Prostate gland (tissue), 2 donors: ENCODE measurements around the gene EPG5. TPM values are rescaled to one million over a fixed set of nuclear protein-coding genes. Genes with fewer than 3 reads are reported as not detected.
"Not testable (repeated sequence)": the region's sequence is repeated elsewhere in the genome, so short reads cannot be mapped to it uniquely, and the experiment has no call there.

Experiments
- DNase-seq: peaks from one replicate; pipeline ENCODE4 v3.0.0-alpha.2; 2019; ENCODE audit warnings: low spot score
- H3K27ac ChIP-seq, 2 donors: fragments of 200-600 bp; sonication (generic); 2 replicates each; pipeline ENCODE4 v1.5.1; 2017 to 2019
- H3K27me3 ChIP-seq: fragments of 200-600 bp; sonication (generic); replicated peaks from 2 replicates; pipeline ENCODE4 v1.5.1; 2019; ENCODE audit not compliant: insufficient read depth
- H3K36me3 ChIP-seq, 2 donors: fragments of 200-600 bp; sonication (generic); 1 replicate in 1 of 2; 2 replicates in 1 of 2; pipeline versions ENCODE4 v1.5.1 to v1.8.1; 2017 to 2019
- H3K4me1 ChIP-seq: fragments of 200-600 bp; sonication (generic); replicated peaks from 2 replicates; pipeline ENCODE4 v1.5.1; 2019
- H3K4me3 ChIP-seq, 2 donors: fragments of 200-600 bp; sonication (generic); 2 replicates each; pipeline ENCODE4 v1.5.1; 2017 to 2019
- H3K9me3 ChIP-seq: fragments of 200-600 bp; sonication (generic); 2 replicates; pipeline ENCODE4 v1.5.1; 2017
- CTCF ChIP-seq, 4 experiments: fragments of 200-600 bp in 2 of 4; fragments of 450-650 bp in 2 of 4; sonication (generic) in 2 of 4; IDR thresholded peaks; 1 replicate in 3 of 4; 2 replicates in 1 of 4; pipeline ENCODE4 v1.5.1; 2016 to 2019; ENCODE audit warnings: antibody characterized with exemption in 4 of 4, mild to moderate bottlenecking in 2 of 4, moderate library complexity in 2 of 4
- POLR2A ChIP-seq: fragments of 450-650 bp; IDR thresholded peaks from one replicate; pipeline ENCODE4 v1.6.1; 2016; ENCODE audit warnings: antibody characterized with exemption, mild to moderate bottlenecking
- POLR2AphosphoS5 ChIP-seq: sonication (generic); formaldehyde crosslinking; IDR thresholded peaks from one replicate; pipeline ENCODE4 v1.6.1; 2017; ENCODE audit warnings: antibody characterized with exemption
- WGBS: methylation state at CpG from one replicate; pipeline ENCODE4 v1.1.5; 2018; 5-methylcytosine and 5-hydroxymethylcytosine counted together
- intact Hi-C: fragments of 100-400 bp; cut with DNase I; formaldehyde crosslinking; loops from one replicate; pipeline ENCODE4 v1.14.2; 2022
- total RNA-seq, 2 donors: library from RNA; depleted of rRNA; stranded (reverse); fragments of >200 nt; gene quantifications; one replicate each; pipeline ENCODE4 v1.1.0, GENCODE V29; 2016

Gene EPG5
- total RNA-seq, 2 donors from 2014 or later = 21.5 to 50.3 TPM

- 76% methylated on average over 4 of the region's 4 CpGs for WGBS
- H3K4me3 ChIP-seq = no peak overlapping the region
- intact Hi-C loops = no loop called here
- no peak for TF ChIP-seq POLR2AphosphoS5
- TF ChIP-seq POLR2A = no peak
- no peak for TF ChIP-seq CTCF (IDR thresholded peaks at IDR 0.05)
- H3K27me3 ChIP-seq = no peaks in the 10 kb centered on the region
- no peaks in the 10 kb centered on the region for H3K4me1 ChIP-seq
- no peaks in the 10 kb centered on the region for H3K36me3 ChIP-seq
- H3K27ac ChIP-seq = no peak overlapping the region
- no peaks in the 10 kb centered on the region for H3K9me3 ChIP-seq
- no peak for DNase-seq
Measured at GRCh38 chr18:45993438-45993837, 26.3 kb upstream of the EPG5 start.

GRCh38 chr18:45992527-45992926, 25.4 kb upstream of the EPG5 start:
- H3K9me3 ChIP-seq, DNase-seq, H3K36me3 ChIP-seq, H3K4me1 ChIP-seq, intact Hi-C loops, H3K27me3 ChIP-seq, H3K27ac ChIP-seq, H3K4me3 ChIP-seq: not testable (repeated sequence)
- WGBS = 90% methylated on average over 6 of the region's 6 CpGs

- intact Hi-C loops = no loop called here
- WGBS = 45% methylated on average over 3 of the region's 3 CpGs
- Histone ChIP-seq H3K4me3 (no peak overlapping the region), H3K27ac (no peak overlapping the region), H3K9me3 (no peaks in the 10 kb centered on the region), H3K36me3 (no peaks in the 10 kb centered on the region), H3K4me1 (no peaks in the 10 kb centered on the region), H3K27me3 (no peaks in the 10 kb centered on the region)
- DNase-seq = no peak
- TF ChIP-seq POLR2AphosphoS5 (no peak), CTCF (IDR thresholded peaks at IDR 0.05) (no peak), POLR2A (no peak)
Measured at GRCh38 chr18:45991788-45992187, 24.7 kb upstream of the EPG5 start.

- intact Hi-C loops = no loop called here
- H3K36me3 ChIP-seq = no peaks in the 10 kb centered on the region
Measured at GRCh38 chr18:45984546-45985235, 17.6 kb upstream of the EPG5 start.

GRCh38 chr18:45981821-45982220, 14.7 kb upstream of the EPG5 start:
- 73% methylated on average over 2 of the region's 2 CpGs for WGBS
- H3K27me3 ChIP-seq = no peaks in the 10 kb centered on the region

More at GRCh38 chr18:45984546-45985235, 17.6 kb upstream of the EPG5 start:
- no peak for TF ChIP-seq POLR2A
- no peak for TF ChIP-seq CTCF (IDR thresholded peaks at IDR 0.05)
- TF ChIP-seq POLR2AphosphoS5 = no peak
- 78% methylated on average over 4 of the region's 4 CpGs for WGBS
- Histone ChIP-seq H3K4me1 (no peaks in the 10 kb centered on the region), H3K27ac (no peak overlapping the region), H3K4me3 (no peak overlapping the region), H3K27me3 (no peaks in the 10 kb centered on the region), H3K9me3 (no peaks in the 10 kb centered on the region)
- no peak for DNase-seq

More at GRCh38 chr18:45981821-45982220, 14.7 kb upstream of the EPG5 start:
- Histone ChIP-seq H3K27ac (no peak overlapping the region), H3K4me3 (no peak overlapping the region), H3K4me1 (no peaks in the 10 kb centered on the region), H3K36me3 (no peaks in the 10 kb centered on the region), H3K9me3 (no peaks in the 10 kb centered on the region)
- DNase-seq = no peak
- TF ChIP-seq POLR2AphosphoS5 = no peak
- TF ChIP-seq CTCF (IDR thresholded peaks at IDR 0.05) = no peak
- TF ChIP-seq POLR2A = no peak
- intact Hi-C loops = no loop called here
